GM12873 (cell line): ENCODE results near the gene SMTNL2.

ENCODE experiments used
- TF ChIP-seq, protein P1 (sequence below): IDR thresholded peaks from 2 replicates; pipeline ENCODE4 v1.5.1; 2012; ENCODE audit warnings: low read depth, mild to moderate bottlenecking, moderate library complexity, low read length, control low read depth; ENCODE audit not compliant: insufficient read depth; ENCODE audit errors: missing control alignments

SMTNL2 gene

DNA sequence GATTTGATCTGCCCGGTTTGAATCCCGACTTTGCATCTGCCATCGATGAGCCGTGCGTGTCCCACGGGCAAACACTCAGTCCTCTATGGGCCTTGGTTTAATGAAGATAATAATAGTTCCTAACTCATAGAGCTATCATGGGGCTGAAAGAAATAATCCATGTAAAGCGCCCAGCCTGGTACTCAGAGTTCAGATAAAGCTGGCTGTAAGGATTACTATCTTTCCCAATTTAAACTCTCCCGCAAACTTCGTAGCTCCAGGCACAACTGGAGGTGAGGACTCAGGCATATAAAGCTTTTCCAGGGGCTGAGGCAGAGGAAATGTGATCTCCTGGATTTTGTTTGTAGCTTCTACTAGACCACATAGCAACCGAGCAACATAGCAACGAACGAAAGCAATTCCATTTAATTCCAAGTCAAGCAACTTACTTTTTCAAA, 40.9 kb downstream of the SMTNL2 start:
- TF ChIP-seq, protein P1, sequence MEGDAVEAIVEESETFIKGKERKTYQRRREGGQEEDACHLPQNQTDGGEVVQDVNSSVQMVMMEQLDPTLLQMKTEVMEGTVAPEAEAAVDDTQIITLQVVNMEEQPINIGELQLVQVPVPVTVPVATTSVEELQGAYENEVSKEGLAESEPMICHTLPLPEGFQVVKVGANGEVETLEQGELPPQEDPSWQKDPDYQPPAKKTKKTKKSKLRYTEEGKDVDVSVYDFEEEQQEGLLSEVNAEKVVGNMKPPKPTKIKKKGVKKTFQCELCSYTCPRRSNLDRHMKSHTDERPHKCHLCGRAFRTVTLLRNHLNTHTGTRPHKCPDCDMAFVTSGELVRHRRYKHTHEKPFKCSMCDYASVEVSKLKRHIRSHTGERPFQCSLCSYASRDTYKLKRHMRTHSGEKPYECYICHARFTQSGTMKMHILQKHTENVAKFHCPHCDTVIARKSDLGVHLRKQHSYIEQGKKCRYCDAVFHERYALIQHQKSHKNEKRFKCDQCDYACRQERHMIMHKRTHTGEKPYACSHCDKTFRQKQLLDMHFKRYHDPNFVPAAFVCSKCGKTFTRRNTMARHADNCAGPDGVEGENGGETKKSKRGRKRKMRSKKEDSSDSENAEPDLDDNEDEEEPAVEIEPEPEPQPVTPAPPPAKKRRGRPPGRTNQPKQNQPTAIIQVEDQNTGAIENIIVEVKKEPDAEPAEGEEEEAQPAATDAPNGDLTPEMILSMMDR, result no peak

GRCh38 chr17:4626734-4627256, 42.5 kb downstream of the SMTNL2 start:
- TF ChIP-seq, protein P1, result no peak

DNA sequence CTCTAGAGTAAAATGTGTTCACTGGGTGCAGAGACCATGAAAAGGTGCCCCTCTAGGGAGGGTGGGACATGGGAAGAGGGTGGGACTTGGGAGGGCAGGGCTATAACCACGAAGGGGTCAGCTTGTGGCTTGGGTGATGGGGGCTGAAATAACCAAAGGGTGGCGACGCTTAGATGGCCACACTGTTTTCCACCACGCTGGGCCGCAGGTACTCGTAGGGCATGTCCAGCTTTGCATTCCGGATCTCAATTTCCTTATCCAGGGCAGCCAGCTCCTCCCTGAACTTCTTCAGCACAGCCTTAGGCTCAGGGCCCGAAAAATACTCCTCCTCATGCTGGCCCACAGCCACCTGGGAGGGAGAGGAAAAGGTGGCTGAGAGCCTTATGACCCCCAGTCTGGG, 47.1 kb downstream of the SMTNL2 start:
- TF ChIP-seq, protein P1, result no peak

DNA sequence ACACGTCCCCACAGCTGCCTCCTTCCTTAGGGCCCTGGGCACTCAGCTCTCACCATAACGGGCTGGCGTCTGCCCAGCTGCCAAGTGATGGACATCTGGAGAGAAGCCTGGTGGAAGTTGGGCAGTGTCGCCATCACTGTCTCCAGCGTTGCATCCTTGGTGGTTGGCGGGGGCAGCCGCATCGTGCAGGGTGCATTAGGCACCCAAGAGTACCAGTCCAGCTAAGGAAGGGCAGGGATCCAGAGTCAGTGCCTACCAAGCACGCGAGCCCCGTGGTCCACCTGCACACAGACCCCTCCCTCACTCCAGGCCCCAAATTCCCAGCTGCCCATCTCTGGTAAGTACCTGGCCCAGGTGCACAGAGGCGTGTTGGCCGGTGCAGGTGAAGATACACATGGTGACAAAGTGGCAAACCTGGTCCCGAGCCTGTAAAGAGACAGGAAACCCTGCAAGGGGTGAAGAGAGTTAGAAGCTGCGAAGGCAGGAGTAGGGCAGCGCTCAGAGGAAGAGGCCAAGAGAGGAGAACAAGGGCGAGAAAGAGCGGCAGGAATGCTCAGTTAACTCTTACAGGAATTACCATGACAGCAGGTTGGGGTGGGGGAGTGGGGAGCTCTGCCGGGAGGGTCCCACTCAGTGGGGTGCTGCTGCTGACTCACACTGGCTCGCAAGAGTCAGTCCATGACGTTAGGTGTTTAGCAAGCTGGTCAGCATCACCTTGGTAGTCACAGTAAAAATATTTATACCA, 47.7 kb downstream of the SMTNL2 start:
- TF ChIP-seq, protein P1, result no peak

DNA sequence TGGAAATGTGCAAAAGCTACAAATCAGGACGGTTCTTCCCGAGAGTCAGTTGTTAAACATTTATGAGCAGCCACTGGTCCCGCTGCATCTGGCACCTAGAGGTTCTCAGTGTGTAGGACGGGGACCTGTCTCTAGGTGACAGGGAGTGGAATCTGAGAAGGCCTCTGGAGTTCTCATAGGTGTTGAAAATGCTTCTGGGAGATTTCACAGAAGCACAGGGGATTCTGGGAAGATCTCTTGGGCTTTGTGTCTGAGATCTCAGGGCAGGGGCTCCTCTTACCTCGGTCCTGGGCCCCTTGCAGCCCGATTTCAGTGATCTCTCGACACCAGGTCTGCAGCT, 48.2 kb downstream of the SMTNL2 start:
- TF ChIP-seq, protein P1, result no peak

GRCh38 chr17:4633643-4634042, 49.3 kb downstream of the SMTNL2 start:
- TF ChIP-seq, protein P1, result no peak

GRCh38 chr17:4634976-4635375, 50.6 kb downstream of the SMTNL2 start:
- TF ChIP-seq, protein P1, result no peak
